T-cell (primary cell): ENCODE results near the gene PTAR1. TPM values are rescaled to one million over a fixed set of nuclear protein-coding genes. Genes with fewer than 3 reads are reported as not detected.
A peak's percentile ranks its signal among the peaks of the same experiment; 100 is the strongest.
"Not testable (repeated sequence)": the region's sequence is repeated elsewhere in the genome, so short reads cannot be mapped to it uniquely, and the experiment has no call there.

ENCODE experiments used
- ATAC-seq, 4 experiments: fragments of 200-7000 bp in 3 of 4; fragments of 150-1000 bp in 1 of 4; cut with Tn5 transposase; replicated peaks in 1 of 4; 1 replicate in 3 of 4; 2 replicates in 1 of 4; pipeline ENCODE4 v1.10.0; 2021; ENCODE audit warnings: moderate library complexity in 3 of 4, mild to moderate bottlenecking in 2 of 4, moderate number of reproducible peaks in 1 of 4
- CTCF ChIA-PET, 2 donors: fragments of 300-600 bp; sonication (Branson Sonifier 250); formaldehyde crosslinking; loops; one replicate each; lab custom pipeline; 2022; ENCODE audit warnings: antibody characterized with exemption in 2 of 2; lab: Charles Lee
- POLR2A ChIA-PET, 2 donors: fragments of 300-600 bp; sonication (Branson Sonifier 250); formaldehyde crosslinking; loops; one replicate each; lab custom pipeline; 2022; ENCODE audit warnings: antibody characterized with exemption in 2 of 2; lab: Charles Lee
- DNase-seq, 35 experiments: peaks; one replicate each; pipeline versions ENCODE4 v3.0.0 to v3.0.0-alpha.2; 2013 to 2023
- H3K27ac ChIP-seq: one replicate; pipeline ENCODE4 v1.5.1; 2013; ENCODE audit warnings: low read length
- H3K27me3 ChIP-seq, 2 experiments: replicated peaks in 1 of 2; 1 replicate in 1 of 2; 2 replicates in 1 of 2; pipeline versions ENCODE4 v1.6.1 to v1.7.0; 2013; ENCODE audit warnings: low read length in 1 of 2, mixed read lengths in 1 of 2; ENCODE audit not compliant: control insufficient read depth in 2 of 2, insufficient read depth in 2 of 2; ENCODE audit errors: extremely low read depth in 1 of 2
- H3K36me3 ChIP-seq, 2 donors: 1 replicate in 1 of 2; 2 replicates in 1 of 2; pipeline versions ENCODE4 v1.6.1 to v1.7.0; 2013; ENCODE audit warnings: low read length in 1 of 2; ENCODE audit not compliant: control insufficient read depth in 2 of 2, insufficient read depth in 1 of 2; ENCODE audit errors: extremely low read depth in 1 of 2
- H3K4me1 ChIP-seq, 2 experiments: 1 replicate in 1 of 2; 2 replicates in 1 of 2; pipeline versions ENCODE4 v1.6.1 to v1.7.0; 2013; ENCODE audit warnings: low read length in 2 of 2, mixed read lengths in 1 of 2; ENCODE audit not compliant: insufficient read depth in 2 of 2, control insufficient read depth in 1 of 2; ENCODE audit errors: extremely low read depth in 1 of 2
- H3K4me3 ChIP-seq, 2 donors: 1 replicate in 1 of 2; 2 replicates in 1 of 2; pipeline versions ENCODE4 v1.5.1 to v1.7.0; 2013; ENCODE audit warnings: mild to moderate bottlenecking in 2 of 2, low read length in 1 of 2, moderate library complexity in 1 of 2; ENCODE audit not compliant: control insufficient read depth in 1 of 2; ENCODE audit errors: extremely low read depth in 1 of 2
- H3K9me3 ChIP-seq: 2 replicates; pipeline ENCODE4 v1.7.0; 2013
- H3K27ac Mint-ChIP-seq, 2 donors: one replicate each; pipeline ENCODE4 v1.8.0; 2020 to 2021; ENCODE audit warnings: mild to moderate bottlenecking in 2 of 2, mixed read lengths in 2 of 2
- H3K27me3 Mint-ChIP-seq, 2 donors: one replicate each; pipeline ENCODE4 v1.8.0; 2021 to 2022; ENCODE audit warnings: mixed read lengths in 2 of 2
- H3K36me3 Mint-ChIP-seq: one replicate; pipeline ENCODE4 v1.8.0; 2021; ENCODE audit warnings: mixed read lengths
- H3K4me1 Mint-ChIP-seq, 3 donors: one replicate each; pipeline ENCODE4 v1.8.0; 2020 to 2022; ENCODE audit warnings: mixed read lengths in 3 of 3, mild to moderate bottlenecking in 1 of 3
- H3K4me3 Mint-ChIP-seq, 3 donors: one replicate each; pipeline ENCODE4 v1.8.0; 2020 to 2022; ENCODE audit warnings: mild to moderate bottlenecking in 3 of 3, mixed read lengths in 3 of 3, moderate library complexity in 3 of 3
- H3K9me3 Mint-ChIP-seq, 3 donors: one replicate each; pipeline ENCODE4 v1.8.0; 2020 to 2022; ENCODE audit warnings: mixed read lengths in 3 of 3
- WGBS: methylation state at CpG from one replicate; pipeline ENCODE4 v1.1.5; 2013; ENCODE audit warnings: missing lambda C conversion rate; ENCODE audit not compliant: insufficient coverage; 5-methylcytosine and 5-hydroxymethylcytosine counted together
- total RNA-seq, 35 experiments: library from RNA in 6 of 35; stranded (reverse) in 6 of 35; fragments of 120-200 nt in 1 of 35; gene quantifications; one replicate each; pipeline versions ENCODE4 v1.2.1 to v1.2.4 and lab custom pipeline; 2013 to 2026

The PTAR1 gene
- total RNA-seq, 5 donors from 2014 or later (not counting 1 experiment from before 2014, with no cell fraction given) = 57.4 to 90.5 (median 67.6) TPM

- Histone ChIP-seq H3K27ac (no peak overlapping the region), H3K9me3 (no peaks in the 10 kb centered on the region), H3K27me3 (no peaks in the 10 kb centered on the region), H3K4me3 (no peak overlapping the region), H3K4me1 (no peaks in the 10 kb centered on the region), H3K36me3 (no peaks in the 10 kb centered on the region)
- 56% methylated on average over 4 of the region's 4 CpGs for WGBS
- no peak overlapping the region for H3K27ac Mint-ChIP-seq
- H3K27me3 Mint-ChIP-seq = no peaks in the 10 kb centered on the region
- ATAC-seq = no peak
- no peaks in the 10 kb centered on the region for H3K36me3 Mint-ChIP-seq
- DNase-seq = no peak
- CTCF ChIA-PET = interaction anchor here in 1 of 2 donors (0.5 kb wide), 1 partner anchor 1983 kb away, joined by 3 read pairs; no protein-coding TSS in a partner anchor
- no peaks in the 10 kb centered on the region for H3K9me3 Mint-ChIP-seq
- POLR2A ChIA-PET = no interaction called here
- no peaks in the 10 kb centered on the region for H3K4me1 Mint-ChIP-seq
- no peak overlapping the region for H3K4me3 Mint-ChIP-seq
Measured at GRCh38 chr9:69771775-69772418, 12.1 kb upstream of the PTAR1 start.

DNA sequence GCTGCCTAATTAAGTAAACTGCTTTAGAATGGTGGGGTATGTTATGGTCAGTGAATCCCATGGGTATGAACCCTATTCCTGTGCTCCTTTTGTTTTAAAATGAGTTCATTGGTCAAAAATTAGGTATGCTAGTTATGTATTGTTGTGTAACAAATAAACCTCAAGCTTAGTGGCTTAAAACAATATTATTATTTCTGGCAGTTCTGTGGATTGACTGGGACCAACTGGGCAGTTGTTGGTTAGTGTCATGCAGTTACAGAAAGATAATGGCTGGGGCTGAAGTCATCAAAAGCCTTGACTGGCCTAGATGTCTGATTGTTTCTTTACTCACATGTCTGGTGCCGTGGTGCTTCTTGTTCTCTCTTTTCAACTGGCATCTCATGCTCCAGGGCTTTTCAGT, 8.9 kb upstream of the PTAR1 start:
- CTCF ChIA-PET = no interaction called here
- ATAC-seq (no peak), DNase-seq (no peak)
- H3K27me3 Mint-ChIP-seq = no peaks in the 10 kb centered on the region
- Histone ChIP-seq H3K4me1 (no peaks in the 10 kb centered on the region), H3K36me3 (no peaks in the 10 kb centered on the region), H3K27me3 (no peaks in the 10 kb centered on the region), H3K27ac (no peak overlapping the region), H3K4me3 (no peak overlapping the region), H3K9me3 (no peaks in the 10 kb centered on the region)
- H3K9me3 Mint-ChIP-seq = no peaks in the 10 kb centered on the region
- H3K4me3 Mint-ChIP-seq = no peak overlapping the region
- 67% methylated on average over 1 of the region's 1 CpG for WGBS
- no peak overlapping the region for H3K27ac Mint-ChIP-seq
- POLR2A ChIA-PET = no interaction called here
- H3K4me1 Mint-ChIP-seq = no peaks in the 10 kb centered on the region
- no peaks in the 10 kb centered on the region for H3K36me3 Mint-ChIP-seq

- ATAC-seq (no peak), DNase-seq (no peak)
- no peaks in the 10 kb centered on the region for H3K27me3 Mint-ChIP-seq
- H3K9me3 Mint-ChIP-seq = no peaks in the 10 kb centered on the region
- no peaks in the 10 kb centered on the region for H3K36me3 ChIP-seq
- no peak overlapping the region for H3K27ac ChIP-seq
- CTCF ChIA-PET = no interaction called here
- no peaks in the 10 kb centered on the region for H3K36me3 Mint-ChIP-seq
- no peaks in the 10 kb centered on the region for H3K9me3 ChIP-seq
- H3K27me3 ChIP-seq = no peaks in the 10 kb centered on the region
- H3K4me3 ChIP-seq = no peak overlapping the region
- no CpG with 5 or more reads among the region's 1 CpG for WGBS
- no peak overlapping the region for H3K27ac Mint-ChIP-seq
- H3K4me1 Mint-ChIP-seq = no peaks in the 10 kb centered on the region
- H3K4me3 Mint-ChIP-seq = no peak overlapping the region
- H3K4me1 ChIP-seq = no peaks in the 10 kb centered on the region
- POLR2A ChIA-PET = no interaction called here
Measured at GRCh38 chr9:69768101-69768500, 8.3 kb upstream of the PTAR1 start.

- H3K27ac Mint-ChIP-seq, H3K36me3 ChIP-seq, H3K27ac ChIP-seq, H3K4me3 Mint-ChIP-seq, H3K36me3 Mint-ChIP-seq, H3K4me1 ChIP-seq, H3K9me3 ChIP-seq, CTCF ChIA-PET, H3K4me1 Mint-ChIP-seq, H3K9me3 Mint-ChIP-seq, H3K4me3 ChIP-seq, ATAC-seq, H3K27me3 ChIP-seq, DNase-seq, H3K27me3 Mint-ChIP-seq: not testable (repeated sequence)
- no CpG with 5 or more reads among the region's 5 CpGs for WGBS
- POLR2A ChIA-PET = interaction anchor here in 1 of 2 donors (0.6 kb wide), 1 partner anchor 45 kb away, joined by 3 read pairs; no protein-coding TSS in a partner anchor
Measured at GRCh38 chr9:69763862-69764261, 4.1 kb upstream of the PTAR1 start.

- POLR2A ChIA-PET = no interaction called here
- no peaks in the 10 kb centered on the region for H3K9me3 ChIP-seq
- peaks cover 8 to 12% of the 10 kb centered on the region in 2 experiments for H3K4me1 ChIP-seq
Measured at GRCh38 chr9:69762527-69762926, 2.7 kb upstream of the PTAR1 start.

GRCh38 chr9:69760278-69760610, 433 bp upstream of the PTAR1 start:
- ChIA-PET POLR2A (interaction anchor here in 1 of 2 donors (0.7 kb wide), 1 partner anchor 64 kb away, joined by 3 read pairs; no protein-coding TSS in a partner anchor), CTCF (interaction anchor here in 1 of 2 donors (2.1 kb wide), 1 partner anchor 88 kb away, joined by 5 read pairs; the partner anchor contains the start of gene APBA1)
- ATAC-seq = no peak
- H3K36me3 ChIP-seq = peaks cover 0 to 2% of the 10 kb centered on the region in 2 donors
- Mint-ChIP-seq H3K36me3 (peaks cover under 1% of the 10 kb centered on the region), H3K27ac (peak overlapping the region; percentile 85 to 86), H3K4me1 (peaks cover 31 to 39% (median 35%) of the 10 kb centered on the region in 3 donors), H3K27me3 (no peaks in the 10 kb centered on the region), H3K9me3 (no peaks in the 10 kb centered on the region), H3K4me3 (peak overlapping the region; percentile 91 to 96 (median 93))
- DNase-seq = no peak
- H3K27ac ChIP-seq = peak overlapping the region; percentile 35
- 11% methylated on average over 3 of the region's 7 CpGs for WGBS
- H3K27me3 ChIP-seq = no peaks in the 10 kb centered on the region
- H3K4me1 ChIP-seq = peaks cover 8 to 14% of the 10 kb centered on the region in 2 experiments
- H3K4me3 ChIP-seq = peak overlapping the region; percentile 63 to 86
- H3K9me3 ChIP-seq = no peaks in the 10 kb centered on the region

More at GRCh38 chr9:69762527-69762926, 2.7 kb upstream of the PTAR1 start:
- no peaks in the 10 kb centered on the region for H3K9me3 Mint-ChIP-seq
- no peaks in the 10 kb centered on the region for H3K36me3 Mint-ChIP-seq
- Histone ChIP-seq H3K27me3 (no peaks in the 10 kb centered on the region), H3K27ac (no peak overlapping the region), H3K4me3 (no peak overlapping the region), H3K36me3 (no peaks in the 10 kb centered on the region)
- peaks cover 11 to 17% (median 16%) of the 10 kb centered on the region in 3 donors for H3K4me1 Mint-ChIP-seq
- ATAC-seq (no peak), DNase-seq (no peak)
- H3K4me3 Mint-ChIP-seq = no peak overlapping the region
- H3K27ac Mint-ChIP-seq = no peak overlapping the region
- WGBS = no CpG with 5 or more reads among the region's 1 CpG
- CTCF ChIA-PET = interaction anchor here in 1 of 2 donors (0.7 kb wide), 1 partner anchor 18 kb away, joined by 3 read pairs; no protein-coding TSS in a partner anchor
- no peaks in the 10 kb centered on the region for H3K27me3 Mint-ChIP-seq
